ENCODE measurements around the gene TMEM128.
A peak's percentile ranks its signal among the peaks of the same experiment; 100 is the strongest.
"Not testable (repeated sequence)": the region's sequence is repeated elsewhere in the genome, so short reads cannot be mapped to it uniquely, and the experiment has no call there.

Gene TMEM128

GRCh38 chr4:4247696-4248028 is 361 bp downstream of the TMEM128 start:
- no peaks in the 10 kb centered on the region for H3K9me3 ChIP-seq (ENCODE audit: low read length)
- peak overlapping the region; percentile 57 for H2AFZ ChIP-seq (ENCODE audit: low read depth, low read length)
- H3K4me3 ChIP-seq (ENCODE audit: low read length), result peak overlapping the region; percentile 62
- no peaks in the 10 kb centered on the region for H3K27me3 ChIP-seq (ENCODE audit: insufficient read depth, low read length)
- peaks cover 11% of the 10 kb centered on the region for H3K4me1 ChIP-seq (ENCODE audit: insufficient read depth, low read length)
- H3K36me3 ChIP-seq (ENCODE audit: insufficient read depth, low read length), result peaks cover 28% of the 10 kb centered on the region

GRCh38 chr4:4245172-4245571 is 2.9 kb downstream of the TMEM128 start:
- no peaks in the 10 kb centered on the region for H3K27me3 ChIP-seq (ENCODE audit: insufficient read depth, low read length)
- no peak overlapping the region for H2AFZ ChIP-seq (ENCODE audit: low read depth, low read length)
- H3K9me3 ChIP-seq (ENCODE audit: low read length), result no peaks in the 10 kb centered on the region
- peaks cover 11% of the 10 kb centered on the region for H3K4me1 ChIP-seq (ENCODE audit: insufficient read depth, low read length)
- peaks cover 47% of the 10 kb centered on the region for H3K36me3 ChIP-seq (ENCODE audit: insufficient read depth, low read length)
- H3K4me3 ChIP-seq (ENCODE audit: low read length), result no peak overlapping the region

DNA sequence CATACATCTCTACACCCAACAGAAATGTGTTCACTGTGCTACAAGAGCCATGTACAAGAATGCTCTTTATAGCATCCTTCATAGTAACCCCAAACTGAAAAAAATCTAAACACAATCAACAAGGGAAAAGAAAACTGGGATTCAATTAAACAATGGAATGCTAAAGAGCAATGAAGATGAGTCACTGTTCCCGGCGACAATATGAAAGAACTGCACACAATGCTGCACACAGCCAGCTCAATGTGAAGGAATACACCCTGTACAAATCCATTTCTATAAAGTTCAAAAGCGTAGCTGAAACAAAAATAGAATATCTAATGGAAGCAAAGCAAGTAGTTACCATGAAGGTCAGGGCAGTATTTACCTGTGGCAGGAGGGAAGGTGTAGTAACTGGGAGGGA is 8.5 kb downstream of the TMEM128 start:
- not testable (repeated sequence) for H3K4me3 ChIP-seq (ENCODE audit: low read length)

GRCh38 chr4:4233610-4234009 is 14.4 kb downstream of the TMEM128 start:
- H3K4me1 ChIP-seq (ENCODE audit: insufficient read depth, low read length), result no peaks in the 10 kb centered on the region
- H3K27me3 ChIP-seq (ENCODE audit: insufficient read depth, low read length), result peaks cover 10% of the 10 kb centered on the region
- no peak overlapping the region for H2AFZ ChIP-seq (ENCODE audit: low read depth, low read length)
- H3K4me3 ChIP-seq (ENCODE audit: low read length), result no peak overlapping the region
- H3K9me3 ChIP-seq (ENCODE audit: low read length), result no peaks in the 10 kb centered on the region
- H3K36me3 ChIP-seq (ENCODE audit: insufficient read depth, low read length), result peaks cover 13% of the 10 kb centered on the region

More for the DNA sequence above, 8.5 kb downstream of the TMEM128 start:
- not testable (repeated sequence) for H3K27me3 ChIP-seq (ENCODE audit: insufficient read depth, low read length); H3K4me1 ChIP-seq (ENCODE audit: insufficient read depth, low read length); H2AFZ ChIP-seq (ENCODE audit: low read depth, low read length); H3K9me3 ChIP-seq (ENCODE audit: low read length)
- peaks cover 58% of the 10 kb centered on the region for H3K36me3 ChIP-seq (ENCODE audit: insufficient read depth, low read length)

- Histone ChIP-seq H3K27me3 (ENCODE audit: insufficient read depth, low read length) (peaks cover 45% of the 10 kb centered on the region), H3K9me3 (ENCODE audit: low read length) (no peaks in the 10 kb centered on the region), H3K4me3 (ENCODE audit: low read length) (no peak overlapping the region), H2AFZ (ENCODE audit: low read depth, low read length) (peak overlapping the region; percentile 36), H3K4me1 (ENCODE audit: insufficient read depth, low read length) (no peaks in the 10 kb centered on the region), H3K36me3 (ENCODE audit: insufficient read depth, low read length) (no peaks in the 10 kb centered on the region)
Measured at GRCh38 chr4:4228356-4228668, 19.7 kb downstream of the TMEM128 start.

DNA sequence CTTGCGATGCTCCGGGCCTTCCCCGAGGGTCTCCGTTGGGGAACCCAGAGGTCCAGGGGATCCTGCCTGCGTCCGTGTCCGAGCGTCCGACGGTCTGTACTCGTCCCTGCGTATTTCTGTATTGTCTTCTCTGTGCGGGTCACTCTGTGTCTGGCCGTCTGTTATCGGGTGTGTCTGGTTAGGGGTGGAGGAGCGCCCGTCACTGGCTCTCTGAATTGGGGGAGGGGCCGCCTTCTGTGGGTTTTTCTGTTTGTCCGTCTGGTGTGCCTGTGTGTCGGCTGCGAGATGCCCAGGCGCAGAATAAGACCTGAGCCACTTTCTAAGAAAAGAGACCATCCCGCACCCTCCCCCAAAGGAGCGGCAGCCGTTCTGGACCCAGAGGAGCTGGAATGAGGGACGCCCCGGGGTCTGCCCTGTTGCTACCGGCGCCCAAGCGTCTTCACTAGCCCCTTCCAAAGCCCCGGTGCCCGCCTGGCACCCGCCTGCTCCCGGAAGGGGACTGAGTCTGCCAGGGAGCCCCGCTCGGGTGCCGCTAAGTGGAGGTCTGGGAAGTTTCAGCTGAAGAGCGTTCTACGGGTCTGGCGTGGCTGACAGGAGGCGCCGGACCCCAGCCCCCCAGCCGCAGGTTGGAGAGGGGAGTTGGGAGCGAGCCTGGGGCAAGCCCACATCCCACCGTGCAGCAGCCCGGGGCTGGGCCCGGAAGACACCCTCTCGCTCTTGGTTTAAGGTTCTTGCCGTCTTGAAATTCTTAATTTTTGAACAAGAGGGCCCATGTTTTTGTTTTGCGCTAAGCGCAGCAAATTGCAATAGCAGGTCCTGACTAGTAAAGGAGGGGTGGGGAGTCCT is 20.3 kb downstream of the TMEM128 start:
- no peaks in the 10 kb centered on the region for H3K4me1 ChIP-seq (ENCODE audit: insufficient read depth, low read length)
- H3K36me3 ChIP-seq (ENCODE audit: insufficient read depth, low read length), result no peaks in the 10 kb centered on the region
- no peak overlapping the region for H3K4me3 ChIP-seq (ENCODE audit: low read length)
- H2AFZ ChIP-seq (ENCODE audit: low read depth, low read length), result peak overlapping the region; percentile 36
- peaks cover 47% of the 10 kb centered on the region for H3K27me3 ChIP-seq (ENCODE audit: insufficient read depth, low read length)
- H3K9me3 ChIP-seq (ENCODE audit: low read length), result no peaks in the 10 kb centered on the region

DNA sequence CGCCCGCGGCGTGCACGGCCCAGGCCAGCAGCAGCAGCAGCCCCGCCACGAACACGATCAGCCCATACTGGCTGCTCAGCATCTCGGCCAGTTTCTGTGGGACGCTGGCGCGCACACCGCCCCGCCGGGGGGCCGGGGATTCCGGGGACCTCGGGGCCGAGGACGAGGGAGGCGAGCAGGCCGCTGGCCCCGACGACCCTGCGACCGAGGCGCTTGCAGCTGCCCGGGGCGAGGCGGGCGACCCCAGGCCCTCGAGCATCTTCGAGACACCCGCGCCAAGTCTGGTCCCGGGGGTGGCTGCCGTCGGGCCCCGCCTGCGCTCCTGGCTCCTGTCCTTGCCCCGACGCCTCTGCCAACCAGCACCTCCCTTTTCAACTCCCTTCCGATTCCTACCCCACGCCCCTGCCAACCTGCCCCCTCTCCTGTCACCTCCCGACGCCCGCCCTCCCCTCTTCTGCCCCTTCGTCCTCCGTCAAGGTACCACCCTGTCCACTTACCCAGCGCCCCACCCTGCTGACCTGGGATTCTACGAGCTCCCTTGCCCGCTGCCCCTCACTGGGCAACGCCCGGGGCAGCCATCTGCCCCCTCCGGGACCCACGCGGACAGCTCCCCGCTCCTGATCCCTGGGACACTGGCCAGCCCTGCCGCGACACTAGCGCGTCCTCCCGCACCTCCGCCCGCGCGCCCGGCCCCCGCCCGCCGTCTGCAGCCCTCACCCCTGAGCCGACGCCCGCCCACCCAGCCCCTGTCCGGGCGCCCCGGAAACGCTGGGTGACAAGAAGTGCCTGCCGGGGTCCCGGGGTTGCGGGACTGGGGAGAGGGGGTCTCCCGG is 21.2 kb downstream of the TMEM128 start, which contains the start of gene OTOP1:
Gene OTOP1, minus strand, starts transcription at position 324 of the 833 bp plus-strand sequence. Its CDS starts 65 bp downstream, at position 259.
- Histone ChIP-seq H3K27me3 (ENCODE audit: insufficient read depth, low read length) (peaks cover 49% of the 10 kb centered on the region), H3K4me3 (ENCODE audit: low read length) (no peak within 1 kb of the TSS), H3K36me3 (ENCODE audit: insufficient read depth, low read length) (no peaks in the 10 kb centered on the region)

GRCh38 chr4:4225915-4226605 is 22.0 kb downstream of the TMEM128 start:
- H3K4me3 ChIP-seq (ENCODE audit: low read length), result no peak overlapping the region

More for the DNA sequence above, 21.2 kb downstream of the TMEM128 start, which contains the start of gene OTOP1:
- no peaks in the 10 kb centered on the region for H3K4me1 ChIP-seq (ENCODE audit: insufficient read depth, low read length)
- H3K9me3 ChIP-seq (ENCODE audit: low read length), result no peaks in the 10 kb centered on the region
- H2AFZ ChIP-seq (ENCODE audit: low read depth, low read length), result no peak within 1 kb of the TSS

DNA sequence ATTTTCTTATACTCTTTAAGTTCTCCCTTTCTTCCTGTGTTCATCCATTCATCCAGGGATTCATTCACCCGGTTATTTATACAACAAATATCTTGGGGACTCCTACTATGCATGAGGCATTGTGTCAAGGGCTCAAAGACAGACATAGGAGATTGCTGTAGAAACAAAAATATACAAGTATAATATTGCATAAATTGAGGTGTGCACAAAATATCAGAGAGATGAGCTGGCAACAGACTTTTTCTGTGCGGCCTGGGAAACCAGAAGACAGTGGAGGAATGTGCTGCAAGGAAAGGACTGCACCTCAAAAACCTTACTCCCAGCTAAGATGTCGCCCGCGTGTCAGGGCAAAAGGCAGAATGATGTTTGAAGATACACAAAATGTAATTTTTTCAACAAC is 30.9 kb downstream of the TMEM128 start:
- H3K4me3 ChIP-seq (ENCODE audit: low read length), result no peak overlapping the region
- no peaks in the 10 kb centered on the region for H3K9me3 ChIP-seq (ENCODE audit: low read length)
- no peak overlapping the region for H2AFZ ChIP-seq (ENCODE audit: low read depth, low read length)
- H3K27me3 ChIP-seq (ENCODE audit: insufficient read depth, low read length), result peaks cover 7% of the 10 kb centered on the region
- H3K4me1 ChIP-seq (ENCODE audit: insufficient read depth, low read length), result no peaks in the 10 kb centered on the region
- no peaks in the 10 kb centered on the region for H3K36me3 ChIP-seq (ENCODE audit: insufficient read depth, low read length)

More at GRCh38 chr4:4225915-4226605, 22.0 kb downstream of the TMEM128 start:
- peaks cover 51% of the 10 kb centered on the region for H3K27me3 ChIP-seq (ENCODE audit: insufficient read depth, low read length)
- no peaks in the 10 kb centered on the region for H3K4me1 ChIP-seq (ENCODE audit: insufficient read depth, low read length)
- no peaks in the 10 kb centered on the region for H3K9me3 ChIP-seq (ENCODE audit: low read length)
- no peak overlapping the region for H2AFZ ChIP-seq (ENCODE audit: low read depth, low read length)
- H3K36me3 ChIP-seq (ENCODE audit: insufficient read depth, low read length), result no peaks in the 10 kb centered on the region

DNA sequence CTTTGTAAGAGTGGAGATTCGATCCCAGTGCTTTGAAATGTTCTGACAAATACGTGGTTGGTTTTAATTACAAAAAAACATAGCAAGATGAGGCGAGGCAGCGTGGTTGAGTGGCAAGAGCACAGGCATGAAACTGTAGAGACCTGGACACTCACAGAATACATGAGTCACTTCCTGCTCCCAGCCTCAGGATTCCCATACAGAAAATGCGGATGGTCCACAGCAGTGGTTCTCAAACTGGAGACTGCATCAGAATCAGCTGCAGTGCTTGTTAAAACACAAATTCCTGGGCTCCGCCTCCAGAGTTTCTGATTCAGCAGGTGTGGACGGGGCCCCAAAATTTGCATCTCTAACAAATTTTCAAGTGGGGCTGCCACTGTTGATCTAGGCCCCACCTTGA is 31.4 kb downstream of the TMEM128 start:
- no peaks in the 10 kb centered on the region for H3K4me1 ChIP-seq (ENCODE audit: insufficient read depth, low read length)
- peaks cover 4% of the 10 kb centered on the region for H3K27me3 ChIP-seq (ENCODE audit: insufficient read depth, low read length)
- no peaks in the 10 kb centered on the region for H3K36me3 ChIP-seq (ENCODE audit: insufficient read depth, low read length)
- H3K9me3 ChIP-seq (ENCODE audit: low read length), result no peaks in the 10 kb centered on the region
- no peak overlapping the region for H3K4me3 ChIP-seq (ENCODE audit: low read length)
- H2AFZ ChIP-seq (ENCODE audit: low read depth, low read length), result no peak overlapping the region

GRCh38 chr4:4213674-4214073 is 34.3 kb downstream of the TMEM128 start:
- not testable (repeated sequence) for H3K27me3 ChIP-seq (ENCODE audit: insufficient read depth, low read length); H3K9me3 ChIP-seq (ENCODE audit: low read length); H3K4me1 ChIP-seq (ENCODE audit: insufficient read depth, low read length); H2AFZ ChIP-seq (ENCODE audit: low read depth, low read length); H3K4me3 ChIP-seq (ENCODE audit: low read length); H3K36me3 ChIP-seq (ENCODE audit: insufficient read depth, low read length)

- Histone ChIP-seq H3K27me3 (ENCODE audit: insufficient read depth, low read length) (no peaks in the 10 kb centered on the region), H3K36me3 (ENCODE audit: insufficient read depth, low read length) (no peaks in the 10 kb centered on the region)
Measured at GRCh38 chr4:4206204-4206603, 41.8 kb downstream of the TMEM128 start.

GRCh38 chr4:4204401-4204745 is 43.6 kb downstream of the TMEM128 start:
- Histone ChIP-seq H3K4me3 (ENCODE audit: low read length) (no peak overlapping the region), H3K4me1 (ENCODE audit: insufficient read depth, low read length) (peaks cover 4% of the 10 kb centered on the region), H2AFZ (ENCODE audit: low read depth, low read length) (no peak overlapping the region), H3K36me3 (ENCODE audit: insufficient read depth, low read length) (no peaks in the 10 kb centered on the region), H3K9me3 (ENCODE audit: low read length) (no peaks in the 10 kb centered on the region), H3K27me3 (ENCODE audit: insufficient read depth, low read length) (no peaks in the 10 kb centered on the region)

More at GRCh38 chr4:4206204-4206603, 41.8 kb downstream of the TMEM128 start:
- H3K4me1 ChIP-seq (ENCODE audit: insufficient read depth, low read length), result peaks cover 4% of the 10 kb centered on the region
- H3K4me3 ChIP-seq (ENCODE audit: low read length), result no peak overlapping the region
- no peaks in the 10 kb centered on the region for H3K9me3 ChIP-seq (ENCODE audit: low read length)
- no peak overlapping the region for H2AFZ ChIP-seq (ENCODE audit: low read depth, low read length)

All from neuron (in vitro differentiated cells).